Uterus (tissue), 2 donors: ENCODE measurements around the gene DUSP22.

Experiments
- POLR2A ChIP-seq, 2 donors: fragments of 450-650 bp; IDR thresholded peaks; one replicate each; pipeline ENCODE4 v1.6.1; 2016; ENCODE audit warnings: antibody characterized with exemption in 2 of 2, mild to moderate bottlenecking in 1 of 2, moderate library complexity in 1 of 2
- TF ChIP-seq, protein P1 (sequence below), 4 experiments: fragments of 200-600 bp in 2 of 4; fragments of 450-650 bp in 2 of 4; sonication (generic) in 2 of 4; IDR thresholded peaks; one replicate each; pipeline ENCODE4 v1.5.1; 2016 to 2019; ENCODE audit warnings: antibody characterized with exemption in 4 of 4, mild to moderate bottlenecking in 2 of 4, moderate library complexity in 1 of 4

DNA sequence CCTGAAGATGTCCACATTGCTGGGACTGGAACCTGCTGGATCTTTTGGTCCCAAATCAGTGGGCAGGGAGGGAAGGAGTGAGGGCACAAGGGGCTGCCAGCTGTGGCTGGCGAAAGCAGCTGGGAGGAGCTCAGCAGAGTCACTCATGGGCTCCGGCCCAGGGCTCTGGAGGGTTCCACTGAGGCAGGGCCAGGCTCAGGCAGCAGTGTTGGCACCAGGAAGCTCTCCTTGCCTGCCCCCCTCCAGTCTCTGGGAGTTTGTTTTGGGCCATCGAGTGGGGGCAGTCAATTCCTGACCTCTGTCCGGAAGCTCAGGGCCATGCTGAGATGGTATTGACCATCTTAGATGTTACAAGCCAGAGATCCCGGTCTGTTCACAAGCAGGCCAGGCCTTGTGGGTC is 60.2 kb downstream of the DUSP22 start:
- TF ChIP-seq, protein P1, sequence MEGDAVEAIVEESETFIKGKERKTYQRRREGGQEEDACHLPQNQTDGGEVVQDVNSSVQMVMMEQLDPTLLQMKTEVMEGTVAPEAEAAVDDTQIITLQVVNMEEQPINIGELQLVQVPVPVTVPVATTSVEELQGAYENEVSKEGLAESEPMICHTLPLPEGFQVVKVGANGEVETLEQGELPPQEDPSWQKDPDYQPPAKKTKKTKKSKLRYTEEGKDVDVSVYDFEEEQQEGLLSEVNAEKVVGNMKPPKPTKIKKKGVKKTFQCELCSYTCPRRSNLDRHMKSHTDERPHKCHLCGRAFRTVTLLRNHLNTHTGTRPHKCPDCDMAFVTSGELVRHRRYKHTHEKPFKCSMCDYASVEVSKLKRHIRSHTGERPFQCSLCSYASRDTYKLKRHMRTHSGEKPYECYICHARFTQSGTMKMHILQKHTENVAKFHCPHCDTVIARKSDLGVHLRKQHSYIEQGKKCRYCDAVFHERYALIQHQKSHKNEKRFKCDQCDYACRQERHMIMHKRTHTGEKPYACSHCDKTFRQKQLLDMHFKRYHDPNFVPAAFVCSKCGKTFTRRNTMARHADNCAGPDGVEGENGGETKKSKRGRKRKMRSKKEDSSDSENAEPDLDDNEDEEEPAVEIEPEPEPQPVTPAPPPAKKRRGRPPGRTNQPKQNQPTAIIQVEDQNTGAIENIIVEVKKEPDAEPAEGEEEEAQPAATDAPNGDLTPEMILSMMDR (IDR thresholded peaks at IDR 0.05) = no peak
- TF ChIP-seq POLR2A (IDR thresholded peaks at IDR 0.05) = no peak
